GM10266 (cell line): ENCODE measurements around the gene PRRT1B.

Source experiments
- DNase-seq: peaks from one replicate; pipeline ENCODE4 v3.0.0; 2012; ENCODE audit errors: extremely low spot score
- TF ChIP-seq, protein P1 (sequence below): IDR thresholded peaks from 2 replicates; pipeline ENCODE4 v1.5.1; 2012; ENCODE audit warnings: mild to moderate bottlenecking, low read depth; ENCODE audit not compliant: control insufficient read depth, insufficient read depth; ENCODE audit errors: missing control alignments

PRRT1B gene

GRCh38 chr9:131545003-131545785 lies at the start of gene PRRT1B:
Gene PRRT1B (plus strand): TSS chr9:131545523. CDS start chr9:131545616, 93 bp downstream.
- TF ChIP-seq, protein P1, sequence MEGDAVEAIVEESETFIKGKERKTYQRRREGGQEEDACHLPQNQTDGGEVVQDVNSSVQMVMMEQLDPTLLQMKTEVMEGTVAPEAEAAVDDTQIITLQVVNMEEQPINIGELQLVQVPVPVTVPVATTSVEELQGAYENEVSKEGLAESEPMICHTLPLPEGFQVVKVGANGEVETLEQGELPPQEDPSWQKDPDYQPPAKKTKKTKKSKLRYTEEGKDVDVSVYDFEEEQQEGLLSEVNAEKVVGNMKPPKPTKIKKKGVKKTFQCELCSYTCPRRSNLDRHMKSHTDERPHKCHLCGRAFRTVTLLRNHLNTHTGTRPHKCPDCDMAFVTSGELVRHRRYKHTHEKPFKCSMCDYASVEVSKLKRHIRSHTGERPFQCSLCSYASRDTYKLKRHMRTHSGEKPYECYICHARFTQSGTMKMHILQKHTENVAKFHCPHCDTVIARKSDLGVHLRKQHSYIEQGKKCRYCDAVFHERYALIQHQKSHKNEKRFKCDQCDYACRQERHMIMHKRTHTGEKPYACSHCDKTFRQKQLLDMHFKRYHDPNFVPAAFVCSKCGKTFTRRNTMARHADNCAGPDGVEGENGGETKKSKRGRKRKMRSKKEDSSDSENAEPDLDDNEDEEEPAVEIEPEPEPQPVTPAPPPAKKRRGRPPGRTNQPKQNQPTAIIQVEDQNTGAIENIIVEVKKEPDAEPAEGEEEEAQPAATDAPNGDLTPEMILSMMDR: no peak
- DNase-seq: no peak

DNA sequence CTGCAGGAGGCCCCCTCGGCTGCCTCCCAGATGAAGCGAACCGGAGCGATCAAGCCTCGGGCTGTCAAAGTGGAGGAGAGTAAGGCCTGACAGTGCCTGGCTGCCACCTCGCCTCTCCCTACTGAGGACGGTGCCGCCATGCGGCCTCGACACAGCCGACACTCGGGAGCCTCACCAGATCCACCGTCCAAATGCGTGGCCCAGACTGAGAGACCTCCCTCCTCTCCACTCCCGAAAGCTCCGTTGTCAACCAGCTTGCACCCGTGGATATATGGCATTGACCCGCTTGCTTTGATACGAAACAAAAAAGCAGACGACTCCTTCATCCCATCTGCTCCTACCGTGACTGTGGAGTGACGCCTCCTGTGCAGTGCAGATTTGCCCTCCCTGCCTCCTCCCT lies 49.5 kb upstream of the PRRT1B start:
- TF ChIP-seq, protein P1: no peak
- no peak for DNase-seq

- TF ChIP-seq, protein P1: no peak
- no peak for DNase-seq
These were observed 48.4 kb upstream of the PRRT1B start for GRCh38 chr9:131496844-131497405.

GRCh38 chr9:131499254-131499767 lies 46.0 kb upstream of the PRRT1B start:
- DNase-seq: no peak
- TF ChIP-seq, protein P1: no peak

DNA sequence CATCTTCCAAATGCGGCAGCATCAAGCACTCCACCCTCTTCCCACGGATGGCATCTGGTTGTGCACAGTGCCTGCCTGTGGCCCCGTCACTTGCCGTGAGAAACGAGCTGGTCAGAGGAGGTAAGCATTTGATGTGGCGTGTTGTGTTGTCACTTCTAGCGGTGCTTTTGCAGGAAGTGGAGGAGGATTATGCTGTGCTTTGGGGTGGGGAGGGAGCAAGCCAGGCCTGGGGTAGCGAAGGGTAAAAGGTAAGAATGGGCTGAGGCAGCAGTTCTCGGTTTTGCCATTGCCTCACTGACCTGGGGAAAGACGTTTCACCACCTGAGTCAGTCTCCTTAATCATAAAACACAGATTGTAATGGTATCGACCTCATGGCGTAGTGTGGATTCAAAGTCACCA lies 44.9 kb upstream of the PRRT1B start:
- TF ChIP-seq, protein P1: no peak
- no peak for DNase-seq

GRCh38 chr9:131500939-131501541 lies 44.3 kb upstream of the PRRT1B start:
- no peak for DNase-seq
- TF ChIP-seq, protein P1: no peak
